Transverse colon (tissue), 4 donors: ENCODE measurements around the gene TRPM8. TPM values are rescaled to one million over a fixed set of nuclear protein-coding genes. Genes with fewer than 3 reads are reported as not detected.

Experiments used
- DNase-seq: peaks from one replicate; pipeline ENCODE4 v3.0.0-alpha.2; 2019
- H3K27ac ChIP-seq, 4 donors: fragments of 200-600 bp; sonication (generic); 2 replicates each; pipeline ENCODE4 v1.5.1; 2016 to 2018; ENCODE audit warnings: inconsistent platforms in 4 of 4
- H3K27me3 ChIP-seq: fragments of 200-600 bp; sonication (generic); 2 replicates; pipeline ENCODE4 v1.5.1; 2017; ENCODE audit warnings: inconsistent platforms
- H3K36me3 ChIP-seq, 4 donors: fragments of 200-600 bp; sonication (generic); 2 replicates each; pipeline ENCODE4 v1.5.1; 2017 to 2019; ENCODE audit warnings: inconsistent platforms in 4 of 4
- H3K4me1 ChIP-seq, 4 donors: fragments of 200-600 bp; sonication (generic); 2 replicates each; pipeline ENCODE4 v1.5.1; 2017 to 2020; ENCODE audit warnings: inconsistent platforms in 4 of 4
- H3K4me3 ChIP-seq, 4 donors: fragments of 200-600 bp; sonication (generic); 1 replicate in 1 of 4; 2 replicates in 3 of 4; pipeline versions ENCODE4 v1.5.1 to v1.6.1; 2017 to 2019; ENCODE audit warnings: inconsistent platforms in 4 of 4
- H3K9me3 ChIP-seq, 2 donors: fragments of 200-600 bp; sonication (generic); 2 replicates each; pipeline ENCODE4 v1.5.1; 2017 to 2019; ENCODE audit warnings: inconsistent platforms in 2 of 2
- CTCF ChIP-seq, 5 experiments: fragments of 200-600 bp in 3 of 5; fragments of 450-650 bp in 2 of 5; sonication (generic) in 3 of 5; IDR thresholded peaks; 1 replicate in 2 of 5; 2 replicates in 3 of 5; pipeline ENCODE4 v1.5.1; 2016 to 2017; ENCODE audit warnings: antibody characterized with exemption in 5 of 5, inconsistent platforms in 3 of 5, mild to moderate bottlenecking in 2 of 5, moderate library complexity in 1 of 5
- EP300 ChIP-seq: sonication (generic); formaldehyde crosslinking; IDR thresholded peaks from one replicate; pipeline ENCODE4 v1.6.1; 2017; ENCODE audit warnings: antibody characterized with exemption, low read depth
- POLR2A ChIP-seq: fragments of 450-650 bp; IDR thresholded peaks from one replicate; pipeline ENCODE4 v1.6.1; 2016; ENCODE audit warnings: antibody characterized with exemption, mild to moderate bottlenecking, moderate library complexity
- POLR2AphosphoS5 ChIP-seq, 3 donors: sonication (generic); formaldehyde crosslinking; IDR thresholded peaks; one replicate each; pipeline ENCODE4 v1.6.1; 2016; ENCODE audit warnings: antibody characterized with exemption in 3 of 3
- WGBS, 2 donors: methylation state at CpG; one replicate each; pipeline ENCODE4 v1.1.5; 2018; ENCODE audit warnings: low coverage in 1 of 2; 5-methylcytosine and 5-hydroxymethylcytosine counted together
- in situ Hi-C, 4 donors: fragments of 200-750 bp; cut with MboI; loops; one replicate each; pipeline versions ENCODE4 v1.15.0 to v1.15.1; 2017; ENCODE audit warnings: low sequenced_read_pairs in 3 of 4, low pct_ligation_motif_present in 1 of 4, low pct_unique_long_range_greater_than_20kb in 1 of 4
- intact Hi-C: fragments of 100-400 bp; cut with DNase I; formaldehyde crosslinking; loops from one replicate; pipeline ENCODE4 v1.15.1; 2023; ENCODE audit warnings: low total_unique reads
- total RNA-seq, 4 donors: library from RNA; depleted of rRNA; stranded (reverse); fragments of >200 nt; gene quantifications; one replicate each; pipeline ENCODE4 v1.1.0, GENCODE V29; 2016

Gene TRPM8
- total RNA-seq, 4 donors from 2014 or later: not detected

- intact Hi-C loops: no loop called here
- no peak for DNase-seq
- Histone ChIP-seq H3K4me1 (no peaks in the 10 kb centered on the region), H3K27ac (no peak overlapping the region), H3K27me3 (peaks cover 29% of the 10 kb centered on the region), H3K36me3 (no peaks in the 10 kb centered on the region), H3K9me3 (no peaks in the 10 kb centered on the region), H3K4me3 (no peak overlapping the region)
- no peak for TF ChIP-seq POLR2A
- TF ChIP-seq EP300: no peak
- TF ChIP-seq POLR2AphosphoS5 (IDR thresholded peaks at IDR 0.05): no peak
- no peak for TF ChIP-seq CTCF (IDR thresholded peaks at IDR 0.05)
- in situ Hi-C loops: no loop called here
- WGBS, 2 donors: 20 to 21% methylated on average over 1 of the region's 1 CpG
These were observed 5.3 kb downstream of the TRPM8 start for GRCh38 chr2:233922471-233922870.

- no peak for TF ChIP-seq POLR2AphosphoS5 (IDR thresholded peaks at IDR 0.05)
- no peak for TF ChIP-seq CTCF (IDR thresholded peaks at IDR 0.05)
- no peak for TF ChIP-seq POLR2A
- TF ChIP-seq EP300: no peak
- Histone ChIP-seq H3K27me3 (peaks cover 17% of the 10 kb centered on the region), H3K36me3 (no peaks in the 10 kb centered on the region), H3K27ac (no peak overlapping the region), H3K4me1 (no peaks in the 10 kb centered on the region), H3K4me3 (no peak overlapping the region), H3K9me3 (no peaks in the 10 kb centered on the region)
- 63 to 84% methylated on average over 6 to 7 of the region's 7 CpGs for WGBS, 2 donors
- no peak for DNase-seq
- in situ Hi-C loops (no loop called here), intact Hi-C loops (no loop called here)
These were observed 8.2 kb downstream of the TRPM8 start for GRCh38 chr2:233925402-233925801.

DNA sequence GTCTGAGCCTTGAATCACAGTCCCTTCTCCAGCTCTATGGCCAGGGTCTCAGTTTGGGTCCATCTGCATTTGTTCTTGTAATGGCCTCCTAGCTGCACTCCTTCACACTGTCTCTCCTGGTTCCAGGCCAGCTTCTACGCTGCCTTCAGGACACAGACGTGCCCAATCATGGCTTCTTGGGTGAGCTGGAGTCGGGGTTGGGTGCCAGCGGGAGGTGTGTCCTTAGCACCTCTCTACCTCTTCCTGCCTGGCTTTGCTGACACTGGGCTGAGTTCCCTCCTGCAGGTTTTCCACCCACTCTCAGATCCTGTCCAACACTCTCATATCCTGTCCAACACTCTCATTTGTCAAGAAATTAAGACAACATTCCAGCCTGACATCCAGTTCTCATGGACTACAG lies 9.6 kb downstream of the TRPM8 start:
- TF ChIP-seq CTCF (IDR thresholded peaks at IDR 0.05) (no peak), POLR2A (no peak), EP300 (no peak), POLR2AphosphoS5 (IDR thresholded peaks at IDR 0.05) (no peak)
- no peak for DNase-seq
- Histone ChIP-seq H3K27me3 (peaks cover 19% of the 10 kb centered on the region), H3K9me3 (no peaks in the 10 kb centered on the region), H3K36me3 (no peaks in the 10 kb centered on the region), H3K4me3 (no peak overlapping the region), H3K27ac (no peak overlapping the region), H3K4me1 (no peaks in the 10 kb centered on the region)
- 60 to 77% methylated on average over 1 to 4 of the region's 4 CpGs for WGBS, 2 donors
- in situ Hi-C loops: no loop called here
- intact Hi-C loops: no loop called here

DNA sequence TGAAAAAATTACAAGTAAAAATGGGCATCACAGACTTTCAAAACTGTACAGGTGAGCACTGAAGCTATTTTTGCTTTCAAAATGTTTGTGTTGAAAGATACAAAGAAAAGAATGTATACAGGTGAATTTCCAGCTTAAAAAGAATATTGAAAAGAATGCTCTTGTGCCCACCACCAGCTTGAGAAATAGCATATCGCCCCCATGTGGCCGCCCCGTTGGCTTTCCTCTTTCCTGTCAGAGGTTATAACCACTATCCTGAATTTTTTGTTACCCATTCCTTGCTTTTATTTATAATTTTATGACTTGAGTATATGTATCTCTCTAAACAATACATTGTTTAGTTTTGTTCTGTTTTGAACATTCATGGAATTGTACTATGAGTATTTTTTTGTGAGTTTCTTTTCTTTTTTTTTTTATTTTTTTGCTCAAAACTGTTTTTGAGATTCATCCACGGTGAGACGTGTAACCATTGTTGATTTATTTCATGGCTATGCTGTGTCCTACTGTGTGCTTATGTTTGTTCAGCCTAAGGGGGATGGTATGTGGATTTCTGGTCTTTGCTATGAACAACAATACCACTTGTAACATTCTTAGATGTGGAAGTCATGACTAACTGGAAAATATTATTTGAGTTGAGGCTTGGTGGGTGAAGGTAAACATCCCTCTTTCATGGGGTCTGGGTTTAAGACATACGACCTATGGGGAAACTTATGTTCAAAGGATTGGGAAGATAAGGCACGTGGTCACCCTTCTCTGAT lies 11.6 kb downstream of the TRPM8 start:
- no peaks in the 10 kb centered on the region for H3K9me3 ChIP-seq
- H3K4me3 ChIP-seq: no peak overlapping the region
- TF ChIP-seq CTCF (IDR thresholded peaks at IDR 0.05) (peak in 3 of 5 experiments; percentile 15 to 38 (median 30)), EP300 (no peak)
- no peaks in the 10 kb centered on the region for H3K36me3 ChIP-seq
- intact Hi-C loops (no loop called here), in situ Hi-C loops (no loop called here)
- peaks cover 25% of the 10 kb centered on the region for H3K27me3 ChIP-seq
- DNase-seq: peak; percentile 19
- H3K27ac ChIP-seq: no peak overlapping the region
- 32 to 34% methylated on average over 7 of the region's 7 CpGs for WGBS, 2 donors
- no peaks in the 10 kb centered on the region for H3K4me1 ChIP-seq
